ENCODE measurements around the gene BAHD1.
"Not testable (repeated sequence)": the region's sequence is repeated elsewhere in the genome, so short reads cannot be mapped to it uniquely, and the experiment has no call there.

BAHD1 gene

DNA sequence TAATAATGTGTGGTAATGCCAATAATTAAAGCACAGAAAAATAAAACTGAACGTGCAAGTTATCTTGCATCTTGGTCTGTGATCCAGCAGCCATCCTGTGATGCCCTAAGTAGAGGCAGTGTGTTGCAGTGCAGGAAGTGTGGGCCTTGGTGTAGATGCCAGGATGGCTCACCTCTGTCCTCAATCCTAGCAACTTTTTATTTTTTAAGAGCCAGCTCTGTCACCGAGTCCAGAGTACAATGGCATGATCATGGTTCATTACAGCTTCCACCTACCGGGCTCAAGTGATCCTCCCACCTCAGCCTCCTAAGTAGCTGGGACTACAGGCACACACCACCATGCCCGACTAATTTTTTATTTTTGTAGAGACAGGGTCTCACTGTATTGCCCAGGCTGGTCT is 7.6 kb downstream of the BAHD1 start:
- no peak for DNase-seq

DNA sequence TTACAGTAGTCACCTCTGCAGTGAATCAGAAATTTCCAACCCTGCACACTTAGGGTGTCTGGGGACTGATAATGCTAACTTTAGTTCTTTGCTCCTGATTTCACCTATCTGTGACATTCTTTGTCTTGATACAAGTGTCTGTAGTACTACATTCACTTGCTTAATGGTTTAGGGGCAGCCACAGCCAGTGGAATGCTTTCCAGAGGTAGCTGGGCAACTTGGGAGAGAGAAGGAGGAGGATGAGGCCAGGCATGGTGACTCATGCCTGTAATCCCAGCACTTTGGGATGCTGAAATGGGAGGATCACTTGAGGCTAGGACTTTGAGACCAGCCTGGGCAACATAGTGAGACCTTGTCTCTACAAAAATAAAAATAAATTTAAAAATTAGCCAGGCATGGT is 8.5 kb downstream of the BAHD1 start:
- DNase-seq: no peak

DNA sequence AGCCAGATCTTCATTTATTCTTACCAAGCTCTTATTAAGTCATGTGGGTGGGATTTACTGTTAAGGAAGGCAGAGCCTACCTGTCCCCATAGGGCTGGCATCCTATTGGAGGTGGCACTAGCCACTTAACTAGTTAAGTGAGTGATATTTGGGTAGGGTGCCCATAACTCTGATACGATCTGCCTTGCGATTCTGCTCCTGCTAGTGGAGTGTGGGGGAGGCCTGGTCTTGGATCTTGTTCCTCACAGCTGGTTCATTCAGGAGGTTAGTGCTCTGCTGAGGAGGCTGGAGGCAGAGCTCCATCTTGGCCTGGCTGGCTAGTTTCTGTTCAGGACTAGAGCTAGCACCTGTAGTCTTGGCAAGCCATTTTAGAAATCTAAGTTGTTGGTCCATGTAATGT is 9.3 kb downstream of the BAHD1 start:
- no peak for DNase-seq

DNA sequence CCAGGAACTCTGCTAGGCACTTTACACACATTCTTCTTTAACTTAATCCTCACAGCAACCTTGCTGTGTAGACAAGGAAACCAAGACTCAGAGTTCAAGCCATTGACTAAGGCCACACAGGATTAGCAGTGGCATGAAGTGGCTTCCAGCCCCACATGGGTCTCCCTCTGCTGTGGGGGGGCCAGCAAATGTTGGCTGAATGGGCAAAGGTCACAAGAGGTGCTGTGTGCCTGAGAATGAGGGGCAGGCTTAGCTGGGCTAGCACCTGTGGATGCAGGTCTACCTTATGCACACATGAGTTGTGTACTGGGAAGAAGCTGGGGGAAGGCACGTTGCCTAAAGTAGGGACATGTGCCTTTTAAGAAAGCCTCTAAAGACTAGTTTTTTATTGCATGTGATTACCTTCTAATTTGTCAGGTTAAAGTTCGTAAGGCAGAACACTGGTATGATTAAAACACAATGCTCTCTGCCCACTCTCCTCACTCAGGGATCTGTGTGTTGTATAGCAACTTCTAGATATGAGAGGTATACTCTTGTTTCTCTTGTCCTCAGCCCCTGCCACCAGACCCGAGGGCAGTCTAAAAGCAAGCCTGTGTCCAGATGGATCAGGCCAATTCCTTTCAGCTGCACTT is 10.9 kb downstream of the BAHD1 start:
- no peak for DNase-seq

DNA sequence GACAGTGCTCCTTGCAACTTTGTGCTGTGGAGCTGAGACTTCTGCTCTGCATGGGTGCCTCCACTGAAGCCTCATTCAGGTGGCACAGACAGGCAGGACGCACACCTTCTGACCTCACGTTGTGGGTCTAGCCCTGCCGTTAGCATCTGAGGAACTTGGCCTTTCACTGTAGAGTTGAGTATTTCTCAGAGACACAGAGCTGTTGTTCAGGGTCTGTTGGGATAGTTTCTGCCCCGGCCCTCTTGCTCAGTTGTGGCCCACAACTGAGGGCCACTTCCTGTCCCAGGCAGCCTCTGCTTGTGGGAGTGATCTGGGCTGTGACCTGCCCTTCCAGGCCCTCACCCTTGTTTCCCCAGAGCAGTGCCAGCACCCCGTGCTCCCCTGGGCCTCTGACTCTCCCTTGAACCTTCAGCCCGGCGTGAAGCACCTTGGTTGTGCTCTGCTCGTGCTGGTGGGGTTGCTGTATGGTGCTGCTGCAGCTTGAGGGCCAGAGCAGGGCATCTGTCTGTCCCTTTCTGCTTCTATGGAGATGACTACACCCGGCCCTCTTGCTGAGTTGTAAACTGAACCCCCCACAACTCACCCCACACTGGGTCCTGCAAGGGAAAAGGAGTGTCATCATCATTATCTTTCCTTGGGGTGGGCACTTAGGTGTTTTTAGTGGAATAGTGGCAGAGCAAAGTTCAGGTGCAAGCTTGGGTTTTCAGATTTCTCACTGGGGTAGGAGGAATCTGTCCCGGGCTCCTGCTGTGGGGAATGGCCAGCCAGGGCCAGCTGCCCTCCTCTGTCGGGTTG is 11.7 kb downstream of the BAHD1 start:
- no peak for DNase-seq

DNA sequence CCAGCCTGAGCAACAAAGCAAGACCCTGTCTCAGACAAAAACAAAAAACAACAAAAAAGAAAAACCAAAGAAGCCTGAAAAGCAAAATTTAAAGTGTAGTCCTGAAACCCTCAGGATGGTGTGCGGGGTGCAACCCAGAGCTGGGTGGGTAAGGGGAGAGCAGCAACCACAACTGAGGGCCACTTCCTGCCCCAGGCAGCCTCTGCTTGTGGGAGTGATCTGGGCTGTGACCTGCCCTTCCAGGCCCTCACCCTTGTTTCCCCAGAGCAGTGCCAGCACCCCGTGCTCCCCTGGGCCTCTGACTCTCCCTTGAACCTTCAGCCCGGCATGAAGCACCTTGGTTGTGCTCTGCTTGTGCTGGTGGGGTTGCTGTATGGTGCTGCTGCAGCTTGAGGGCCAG is 13.2 kb downstream of the BAHD1 start:
- not testable (repeated sequence) for DNase-seq

DNA sequence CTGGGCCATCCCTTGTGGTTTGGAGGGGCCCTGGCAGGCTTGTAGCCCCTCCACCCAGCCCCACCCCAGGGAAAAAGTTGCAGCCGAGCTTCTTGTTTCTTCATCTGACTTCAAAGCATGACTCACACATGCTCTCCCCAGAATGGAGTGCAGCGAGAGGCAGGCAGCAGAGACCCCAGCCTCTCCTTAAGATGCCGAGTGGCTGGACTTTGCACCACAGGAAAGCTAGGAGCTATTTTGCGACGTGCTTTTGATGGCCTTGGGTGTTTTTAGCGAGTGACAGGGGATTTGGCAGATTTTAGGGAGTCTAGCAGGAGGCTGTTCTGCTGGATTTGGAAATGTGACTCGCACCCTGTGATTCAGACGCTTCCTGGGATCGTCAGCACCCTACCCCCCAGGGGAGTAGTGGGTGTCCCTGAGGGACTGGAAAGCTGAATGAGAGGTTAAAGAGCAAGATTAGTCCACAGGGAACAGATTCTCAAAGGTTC is 14.2 kb downstream of the BAHD1 start:
- DNase-seq: no peak

DNA sequence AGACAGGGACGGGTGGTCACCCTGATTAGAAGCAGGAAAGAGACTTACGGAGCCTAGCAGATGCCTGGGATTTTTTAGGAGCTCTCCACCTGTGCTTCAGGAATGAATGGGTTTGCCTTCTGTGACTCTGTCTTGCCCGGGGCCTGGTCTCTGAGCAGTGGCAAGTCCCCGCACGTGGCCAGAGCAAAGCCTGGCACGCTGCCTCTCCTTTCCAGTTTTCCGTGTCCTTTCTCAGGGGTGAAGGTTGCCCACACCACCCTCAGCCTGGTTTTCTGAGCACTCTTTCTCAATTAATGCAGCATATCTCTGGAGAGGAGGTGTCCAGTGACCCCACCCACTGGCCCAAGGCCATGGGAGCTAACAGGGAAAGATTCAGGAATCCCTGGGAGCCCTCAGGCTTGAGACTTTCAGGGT is 15.6 kb downstream of the BAHD1 start:
- no peak for DNase-seq

DNA sequence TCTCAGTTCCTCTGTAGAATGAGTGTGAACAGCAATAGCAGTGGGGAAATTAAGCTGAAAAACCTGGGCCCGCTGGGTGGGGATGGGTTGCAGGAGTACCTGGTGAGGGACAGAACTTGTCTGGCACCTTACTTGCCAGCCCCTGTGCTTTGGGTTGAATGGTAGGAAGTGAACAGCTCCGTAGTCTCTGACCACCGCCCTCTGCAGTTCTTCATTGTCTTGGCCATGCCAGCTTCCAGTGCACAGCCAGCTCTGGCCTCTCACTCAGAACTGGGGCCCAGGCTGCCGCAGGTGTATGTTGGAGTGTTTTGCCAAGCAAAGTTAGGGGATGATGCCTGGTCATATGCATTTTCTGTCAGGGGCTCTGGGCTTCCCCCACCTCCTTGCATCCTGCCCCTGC is 16.0 kb downstream of the BAHD1 start:
- DNase-seq: no peak

DNA sequence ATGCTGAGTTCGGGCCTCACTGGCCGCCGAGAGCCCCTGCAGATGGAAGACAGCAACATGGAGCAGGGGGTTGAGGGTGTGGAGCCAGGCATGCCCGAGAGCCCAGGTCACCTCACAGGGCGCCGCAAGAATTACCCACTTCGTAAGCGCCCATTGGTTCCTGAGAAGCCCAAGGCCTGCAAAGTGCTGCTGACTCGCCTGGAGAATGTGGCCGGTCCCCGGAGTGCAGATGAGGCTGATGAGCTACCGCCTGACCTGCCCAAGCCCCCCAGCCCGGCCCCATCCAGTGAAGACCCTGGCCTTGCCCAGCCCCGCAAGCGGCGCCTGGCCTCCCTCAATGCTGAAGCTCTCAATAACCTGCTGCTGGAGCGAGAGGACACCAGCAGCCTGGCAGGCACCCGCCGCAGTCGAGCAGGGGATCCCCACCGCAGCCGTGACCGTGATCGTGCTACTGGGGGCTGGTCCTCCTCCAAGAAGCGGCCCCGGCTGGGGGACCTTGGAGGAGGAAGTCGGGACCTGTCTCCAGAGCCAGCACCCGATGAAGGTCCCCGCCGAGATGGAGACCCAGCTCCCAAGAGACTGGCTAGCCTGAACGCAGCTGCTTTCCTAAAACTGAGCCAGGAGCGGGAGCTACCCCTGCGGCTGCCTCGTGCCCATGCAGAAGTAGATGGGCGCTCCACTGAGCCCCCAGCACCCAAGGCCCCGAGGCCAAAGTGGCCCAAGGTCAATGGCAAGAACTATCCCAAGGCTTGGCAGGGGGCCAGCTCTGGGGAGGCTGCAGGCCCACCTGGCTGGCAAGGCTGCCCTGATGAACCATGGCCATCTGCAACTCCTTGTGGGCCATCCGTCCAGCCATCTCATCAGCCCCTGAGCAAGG is 18.0 kb downstream of the BAHD1 start:
- DNase-seq: no peak

DNA sequence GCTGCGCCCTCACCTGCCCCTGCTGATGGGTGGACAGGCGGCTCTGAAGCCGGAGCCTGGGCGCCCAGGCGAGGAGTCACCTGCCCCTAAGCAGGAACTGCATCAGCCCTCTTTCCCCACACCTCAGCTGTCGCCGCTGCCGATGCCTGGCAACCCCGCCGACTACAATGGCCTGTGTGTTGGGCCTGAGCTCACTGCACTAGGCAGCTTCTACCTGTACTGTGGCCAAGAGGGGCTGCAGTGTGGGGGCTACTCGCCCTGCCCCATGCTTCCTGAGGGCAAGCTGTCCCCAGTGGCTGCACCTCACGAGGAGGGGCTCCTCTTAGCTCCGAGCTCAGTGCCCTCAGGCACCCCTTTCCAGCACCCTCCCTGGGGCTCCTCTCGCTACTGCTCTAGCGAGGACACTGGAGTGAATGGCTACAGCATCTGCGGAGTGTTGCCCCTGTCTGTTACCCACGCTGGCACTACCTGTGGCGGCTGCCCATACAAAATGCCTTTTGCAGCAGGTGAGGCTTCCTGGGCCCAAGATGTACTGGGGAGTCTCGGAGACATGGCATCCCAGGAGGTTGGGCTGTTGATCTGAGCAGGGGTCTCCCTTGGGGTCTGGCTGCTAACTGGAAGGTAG is 18.8 kb downstream of the BAHD1 start:
- no peak for DNase-seq

DNA sequence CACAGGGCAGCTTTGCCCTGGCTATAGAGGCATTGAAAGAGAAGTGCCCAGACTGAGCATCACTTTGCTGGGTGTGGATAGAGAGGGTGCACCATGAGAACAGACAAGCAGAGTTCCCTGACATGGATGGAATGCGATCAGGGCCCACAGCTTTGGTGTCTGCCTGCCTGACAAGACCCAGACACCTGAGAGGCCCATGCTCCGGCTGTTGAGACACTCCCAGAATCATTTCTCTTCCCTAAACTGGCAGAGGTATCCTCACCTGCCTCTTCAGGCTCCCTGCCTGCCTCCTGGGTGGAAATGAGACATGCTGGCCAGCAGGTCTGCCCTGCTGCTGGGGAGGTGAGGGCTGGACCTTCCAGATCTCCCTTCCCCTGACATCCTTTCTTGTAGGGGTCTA is 19.7 kb downstream of the BAHD1 start:
- no peak for DNase-seq

DNA sequence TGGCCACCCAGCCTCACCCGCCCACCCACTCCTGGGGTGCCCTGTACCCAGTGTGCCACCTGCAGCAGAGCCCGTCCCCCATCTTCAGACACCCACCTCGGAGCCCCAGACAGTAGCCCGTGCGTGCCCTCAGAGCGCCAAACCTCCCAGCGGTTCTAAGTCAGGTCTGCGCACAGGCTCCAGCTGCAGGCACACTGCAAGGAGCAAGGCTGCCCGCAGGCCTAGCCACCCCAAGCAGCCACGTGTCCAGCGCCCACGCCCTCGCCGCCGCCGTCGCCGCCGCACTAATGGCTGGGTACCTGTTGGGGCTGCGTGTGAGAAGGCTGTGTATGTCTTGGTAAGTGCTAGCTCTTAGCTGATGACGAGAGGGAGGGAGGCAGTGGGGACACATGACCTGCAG is 21.2 kb downstream of the BAHD1 start:
- DNase-seq: no peak

DNA sequence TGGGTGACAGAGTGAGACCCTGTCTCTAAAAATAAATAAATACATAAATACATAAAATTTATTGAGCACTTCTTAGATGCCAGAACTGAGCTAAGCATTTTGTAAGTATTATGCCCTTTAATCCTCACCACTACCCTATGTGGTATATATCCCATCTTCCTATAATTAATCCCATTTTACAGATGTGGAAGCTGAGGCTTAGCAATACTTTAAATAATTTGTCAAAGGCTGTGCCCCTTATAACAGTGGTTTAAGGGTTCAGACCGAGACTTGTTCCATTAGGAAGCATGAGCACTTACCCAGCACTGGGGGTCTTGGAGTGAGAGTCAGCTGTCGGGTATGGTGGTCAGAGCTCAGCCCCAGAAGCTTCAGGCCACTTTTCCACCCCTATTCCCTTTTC is 22.5 kb downstream of the BAHD1 start:
- DNase-seq: no peak

DNA sequence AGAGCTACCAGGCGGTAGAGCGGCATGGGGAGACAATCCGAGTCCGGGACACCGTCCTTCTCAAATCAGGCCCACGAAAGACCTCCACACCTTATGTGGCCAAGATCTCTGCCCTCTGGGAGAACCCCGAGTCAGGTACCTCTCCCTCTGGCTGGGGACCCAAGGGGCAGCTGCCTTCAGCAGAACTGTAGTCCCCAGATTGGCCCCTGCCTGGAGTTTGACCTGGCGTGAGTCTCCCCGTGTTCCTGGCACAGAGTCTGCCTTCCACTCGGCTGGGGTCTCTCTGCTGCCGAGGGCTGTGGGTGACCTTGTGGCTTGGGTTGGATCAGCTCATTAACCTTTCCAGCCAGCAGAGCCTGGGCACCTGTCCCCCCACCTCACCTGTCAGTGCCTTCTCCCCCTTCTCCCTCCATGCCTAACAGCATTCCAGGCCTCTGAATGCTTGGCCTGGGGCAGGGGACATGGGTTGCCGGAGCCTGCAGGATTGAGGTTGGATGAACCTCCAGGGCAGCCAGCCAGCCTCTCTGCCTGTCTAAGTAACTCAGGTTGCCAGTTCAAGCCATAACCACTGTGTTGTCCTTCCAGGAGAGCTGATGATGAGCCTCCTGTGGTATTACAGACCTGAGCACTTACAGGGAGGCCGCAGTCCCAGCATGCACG is 23.3 kb downstream of the BAHD1 start:
- no peak for DNase-seq

DNA sequence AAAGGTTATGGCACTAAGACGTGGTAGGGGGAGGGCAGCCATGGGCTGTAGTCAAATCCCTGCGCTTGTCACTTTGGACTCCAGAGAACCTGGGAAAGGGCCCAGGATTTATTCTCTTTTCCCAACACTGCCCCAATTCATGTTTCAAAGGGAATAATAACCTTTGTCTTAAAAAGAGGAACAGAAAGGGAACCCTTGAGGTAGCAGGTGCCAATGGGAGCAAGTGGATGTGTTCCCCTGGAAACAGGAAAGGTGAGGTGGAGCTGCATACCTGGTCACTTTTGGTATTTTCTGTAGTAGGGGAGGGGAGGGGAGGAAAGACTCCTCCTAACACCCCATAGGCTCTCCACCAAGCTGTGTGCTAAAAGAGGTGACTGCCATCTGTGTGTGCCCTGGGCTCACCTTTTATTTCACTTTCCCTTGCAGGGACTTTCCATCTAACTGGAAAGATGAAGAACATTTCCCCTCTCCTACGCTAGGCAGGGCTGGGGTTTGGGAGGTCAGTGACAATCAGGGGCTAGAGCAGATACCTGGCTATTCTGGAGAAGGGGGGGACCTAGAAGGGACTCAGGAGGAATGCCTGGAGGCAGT is 23.9 kb downstream of the BAHD1 start:
- no peak for DNase-seq

DNA sequence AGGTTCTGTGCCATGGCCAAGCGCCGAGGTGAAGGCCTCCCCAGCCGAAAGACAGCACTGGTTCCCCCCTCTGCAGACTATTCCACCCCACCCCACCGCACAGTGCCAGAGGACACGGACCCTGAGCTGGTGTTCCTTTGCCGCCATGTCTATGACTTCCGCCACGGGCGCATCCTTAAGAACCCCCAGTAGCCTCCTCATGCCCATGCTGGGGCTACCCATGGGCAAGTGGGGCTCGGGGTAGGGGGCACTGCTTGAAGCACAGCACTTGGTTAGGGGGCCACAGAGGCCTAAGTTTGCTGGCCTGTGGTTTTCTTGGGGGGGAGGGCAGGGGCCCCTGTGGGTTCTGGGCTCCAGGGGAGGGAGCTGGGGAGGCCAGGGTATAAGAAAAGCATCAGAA is 25.2 kb downstream of the BAHD1 start:
- no peak for DNase-seq

DNA sequence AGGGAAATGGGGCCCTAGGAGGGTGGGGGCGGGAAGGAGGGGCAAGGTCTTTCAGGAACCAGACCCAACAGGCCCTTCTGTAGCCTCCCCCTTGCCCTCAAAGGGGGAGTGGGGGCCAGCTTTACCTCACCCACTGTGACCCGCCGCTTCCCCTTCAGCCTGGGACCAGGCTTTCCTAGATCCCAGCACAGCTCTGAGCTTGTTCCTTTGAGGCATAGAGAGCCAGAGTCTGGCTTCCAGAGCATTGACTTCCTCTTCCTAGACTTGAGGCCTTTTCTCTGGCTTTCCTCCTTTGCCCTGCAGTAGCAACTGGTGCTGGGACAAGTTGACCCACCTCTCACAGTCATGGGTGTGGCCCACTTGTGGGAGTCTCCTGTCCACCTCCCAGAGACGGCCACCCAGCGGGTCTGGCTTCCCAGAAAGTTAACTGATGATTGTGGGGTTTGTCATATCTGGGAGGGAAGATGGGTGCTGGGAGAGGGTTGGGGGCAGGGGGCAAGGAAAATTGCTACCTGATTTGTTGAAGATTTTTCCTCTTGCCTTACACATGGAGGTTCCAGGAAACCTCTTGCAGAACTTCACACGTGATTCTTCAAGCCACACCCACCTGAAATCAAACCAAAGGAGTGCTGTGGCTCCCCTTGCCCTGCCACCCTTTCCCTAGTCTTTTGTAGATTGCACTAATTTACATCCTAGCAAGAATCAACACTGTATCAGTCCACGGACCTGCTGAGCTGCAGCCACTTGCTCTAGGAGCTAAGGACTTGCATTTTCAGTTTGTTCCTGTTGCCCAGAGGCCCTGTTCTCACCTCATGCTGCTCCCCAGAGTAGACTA is 25.9 kb downstream of the BAHD1 start:
- DNase-seq: no peak

DNA sequence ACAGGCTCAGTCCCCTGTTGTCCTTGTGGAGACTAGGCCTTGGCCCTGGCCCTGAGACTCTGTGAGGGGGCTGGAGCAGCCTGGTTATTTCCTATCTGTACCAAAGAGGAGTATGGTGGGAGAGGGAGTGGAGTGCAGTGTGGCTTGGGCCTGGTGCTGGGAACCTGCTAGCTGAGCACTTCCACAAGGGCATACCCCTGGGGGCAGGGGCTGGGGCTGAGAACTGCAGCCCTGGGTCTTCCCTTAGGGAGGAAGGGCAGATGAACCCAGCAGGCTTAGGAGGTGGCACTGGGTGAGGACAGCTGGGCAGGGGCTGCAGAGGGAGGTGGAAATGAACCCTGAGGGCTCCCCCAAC is 26.5 kb downstream of the BAHD1 start:
- DNase-seq: no peak

DNA sequence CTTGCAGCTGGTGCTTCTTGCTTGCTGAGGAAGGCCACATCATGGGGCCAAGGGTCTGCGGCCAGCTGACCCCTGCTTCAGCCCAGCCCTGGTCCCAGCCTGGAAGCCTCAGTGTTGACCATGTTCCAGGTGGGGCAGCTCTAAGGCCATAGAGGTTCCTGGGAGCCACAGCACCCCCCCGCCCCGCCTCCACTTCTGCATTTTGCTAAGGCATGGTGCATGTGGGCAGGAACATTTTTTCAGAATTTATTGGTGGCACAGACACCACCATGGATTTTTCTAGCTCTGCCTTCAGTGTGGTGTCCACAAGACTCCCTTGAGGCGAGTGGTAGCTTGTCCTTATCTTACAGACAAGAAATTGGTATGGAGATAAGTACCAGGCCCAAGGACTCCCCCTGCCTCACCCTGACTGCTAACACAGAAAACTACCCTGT is 28.2 kb downstream of the BAHD1 start:
- no peak for DNase-seq

DNA sequence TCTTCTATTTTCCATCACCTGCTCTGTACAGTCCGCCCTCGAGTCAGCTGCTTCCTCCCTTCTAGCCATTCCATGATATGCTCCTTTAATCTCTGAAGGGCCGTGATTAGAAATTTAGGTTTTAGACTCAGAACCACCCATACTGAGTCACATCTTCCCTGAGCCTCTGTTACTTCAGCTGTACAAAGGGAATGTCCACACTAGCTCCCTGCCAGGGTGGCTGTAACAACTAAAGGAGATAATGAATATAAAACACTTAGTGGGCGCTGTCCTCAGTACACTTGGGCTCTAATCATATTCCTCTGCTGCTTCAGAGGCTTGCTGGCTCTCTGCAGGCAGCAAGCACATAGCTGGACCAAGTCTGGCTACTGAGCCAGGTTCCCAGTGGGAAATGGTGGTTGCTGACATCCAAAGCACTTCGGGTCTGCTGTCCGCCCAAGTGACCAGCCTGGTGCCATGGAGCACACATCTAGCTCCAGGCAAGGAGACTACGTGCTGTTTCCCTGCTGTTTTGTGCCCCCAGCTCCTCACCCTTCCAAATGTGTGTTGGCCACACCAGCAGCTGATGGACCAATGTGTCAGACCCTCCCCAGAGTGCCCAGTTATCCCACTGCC is 29.1 kb downstream of the BAHD1 start:
- DNase-seq: no peak

Data from activated gamma-delta T cell treated with Interleukin-2 at 50 U/mL for 16 hours (primary cell).